Choroid plexus epithelial cell (primary cell): ENCODE data around the gene ARHGEF2.

Experiments used
- DNase-seq: peaks from one replicate; pipeline ENCODE4 v3.0.0-alpha.2; 2010; ENCODE audit warnings: low read depth
- H3K4me3 ChIP-seq: 2 replicates; pipeline ENCODE4 v1.5.1; 2011; ENCODE audit warnings: low read depth, mild to moderate bottlenecking, control low read depth, low read length, moderate library complexity
- TF ChIP-seq, protein P1 (sequence below): conservative IDR thresholded peaks from 2 replicates; pipeline ENCODE4 v1.5.1; 2011; ENCODE audit warnings: low read depth, mild to moderate bottlenecking, control low read depth, inconsistent platforms, low read length, moderate library complexity

Gene ARHGEF2

DNA sequence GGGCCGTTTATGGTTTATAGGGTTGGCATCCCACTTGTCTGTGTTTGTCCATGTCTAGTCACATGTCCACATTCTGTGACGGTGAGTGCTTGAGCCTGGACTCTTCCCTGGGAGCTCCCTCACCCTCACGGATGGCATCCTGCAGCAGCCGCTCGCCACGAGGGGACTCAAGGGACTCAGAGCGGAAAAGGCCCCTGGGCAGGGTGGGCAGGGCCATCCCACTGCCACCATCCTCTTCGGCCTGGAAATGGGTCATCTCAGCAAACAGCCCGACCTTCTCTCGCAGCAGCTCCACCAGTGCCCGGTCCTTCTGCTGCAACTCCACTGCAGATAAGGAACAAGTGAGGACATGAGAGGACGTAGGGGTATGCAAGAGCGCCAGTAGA is 25.8 kb downstream of the ARHGEF2 start:
- TF ChIP-seq, protein P1, sequence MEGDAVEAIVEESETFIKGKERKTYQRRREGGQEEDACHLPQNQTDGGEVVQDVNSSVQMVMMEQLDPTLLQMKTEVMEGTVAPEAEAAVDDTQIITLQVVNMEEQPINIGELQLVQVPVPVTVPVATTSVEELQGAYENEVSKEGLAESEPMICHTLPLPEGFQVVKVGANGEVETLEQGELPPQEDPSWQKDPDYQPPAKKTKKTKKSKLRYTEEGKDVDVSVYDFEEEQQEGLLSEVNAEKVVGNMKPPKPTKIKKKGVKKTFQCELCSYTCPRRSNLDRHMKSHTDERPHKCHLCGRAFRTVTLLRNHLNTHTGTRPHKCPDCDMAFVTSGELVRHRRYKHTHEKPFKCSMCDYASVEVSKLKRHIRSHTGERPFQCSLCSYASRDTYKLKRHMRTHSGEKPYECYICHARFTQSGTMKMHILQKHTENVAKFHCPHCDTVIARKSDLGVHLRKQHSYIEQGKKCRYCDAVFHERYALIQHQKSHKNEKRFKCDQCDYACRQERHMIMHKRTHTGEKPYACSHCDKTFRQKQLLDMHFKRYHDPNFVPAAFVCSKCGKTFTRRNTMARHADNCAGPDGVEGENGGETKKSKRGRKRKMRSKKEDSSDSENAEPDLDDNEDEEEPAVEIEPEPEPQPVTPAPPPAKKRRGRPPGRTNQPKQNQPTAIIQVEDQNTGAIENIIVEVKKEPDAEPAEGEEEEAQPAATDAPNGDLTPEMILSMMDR: no peak
- no peak for DNase-seq
- no peak overlapping the region for H3K4me3 ChIP-seq

DNA sequence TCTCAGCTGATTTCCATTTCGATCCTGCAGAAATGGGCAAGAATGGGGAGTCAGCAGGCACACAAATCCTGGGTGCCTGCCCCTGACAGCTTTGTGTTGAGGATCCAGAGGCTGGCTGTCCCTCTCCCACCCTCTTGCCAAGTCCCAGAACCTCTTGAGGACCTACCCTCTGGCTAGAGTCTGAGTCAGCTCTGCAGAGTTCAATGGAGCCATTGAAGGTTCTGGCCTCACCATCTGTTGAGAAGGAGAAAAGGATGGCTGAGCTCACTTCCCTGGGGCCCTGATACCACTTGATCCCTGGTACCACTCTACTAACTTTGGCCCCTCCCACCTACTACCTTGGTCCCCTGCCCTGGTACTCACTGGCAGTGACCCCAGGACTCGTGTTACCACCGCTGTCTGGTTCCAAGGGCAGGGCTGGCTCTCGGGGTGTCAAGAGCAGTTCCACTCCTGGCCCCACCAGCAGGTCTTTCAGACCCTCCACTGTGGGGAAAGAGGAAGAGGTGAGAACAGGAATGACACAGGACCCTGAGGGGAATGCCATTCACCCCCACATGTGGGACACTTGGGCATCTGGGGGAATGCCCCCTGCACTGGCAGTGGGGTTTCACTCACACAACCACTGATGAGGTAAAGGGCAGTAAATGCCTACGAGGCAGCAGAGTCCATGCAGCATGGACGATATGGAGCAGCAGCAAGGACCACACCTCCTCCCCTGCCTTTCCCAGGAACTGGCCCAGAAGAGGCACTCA is 26.4 kb downstream of the ARHGEF2 start:
- TF ChIP-seq, protein P1: no peak
- DNase-seq: no peak
- H3K4me3 ChIP-seq: no peak overlapping the region

DNA sequence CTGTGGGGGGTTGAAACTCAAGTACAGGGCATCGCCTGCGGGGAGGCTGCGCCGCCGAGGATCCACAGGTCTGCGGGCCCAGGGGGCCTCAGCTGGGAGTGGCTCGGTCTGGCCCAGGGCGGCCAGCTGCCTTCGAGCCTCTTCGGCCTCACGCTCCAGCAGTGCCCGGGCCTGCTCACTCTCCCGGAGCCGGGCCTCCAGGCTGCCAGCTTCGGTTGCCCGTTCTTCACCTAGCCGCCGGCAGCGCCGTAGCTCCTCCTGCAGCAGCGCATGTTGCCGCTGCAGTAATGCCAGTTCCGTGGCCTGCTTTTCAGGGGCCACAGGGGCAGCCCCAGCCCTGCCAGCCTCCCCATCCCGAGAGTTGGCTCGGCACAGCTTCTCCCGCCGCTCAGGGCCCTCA is 27.5 kb downstream of the ARHGEF2 start:
- no peak overlapping the region for H3K4me3 ChIP-seq
- TF ChIP-seq, protein P1: no peak
- DNase-seq: no peak

GRCh38 chr1:155947741-155948140 is 30.6 kb downstream of the ARHGEF2 start:
- H3K4me3 ChIP-seq: no peak overlapping the region
- DNase-seq: no peak
- TF ChIP-seq, protein P1: no peak

DNA sequence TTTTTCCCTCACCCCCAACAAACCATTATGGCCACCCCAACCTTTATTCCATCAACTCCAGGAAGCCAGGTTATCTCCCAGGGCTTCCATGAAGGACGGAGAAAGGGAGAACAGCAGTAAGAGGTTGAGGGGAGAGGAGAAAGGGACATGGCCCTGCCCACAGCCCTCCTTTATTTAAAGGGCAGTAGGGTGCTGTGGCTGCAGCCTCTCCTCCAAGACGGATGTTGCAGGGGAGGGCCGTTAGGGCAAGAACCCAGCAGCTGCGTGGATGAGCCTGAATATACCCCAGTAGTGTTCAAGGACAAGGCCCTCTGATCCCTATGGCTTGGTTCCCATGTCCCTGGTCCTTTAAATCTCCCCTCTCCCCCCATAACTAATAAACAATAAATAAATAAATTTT is 31.1 kb downstream of the ARHGEF2 start:
- no peak for DNase-seq
- no peak overlapping the region for H3K4me3 ChIP-seq
- TF ChIP-seq, protein P1: no peak

DNA sequence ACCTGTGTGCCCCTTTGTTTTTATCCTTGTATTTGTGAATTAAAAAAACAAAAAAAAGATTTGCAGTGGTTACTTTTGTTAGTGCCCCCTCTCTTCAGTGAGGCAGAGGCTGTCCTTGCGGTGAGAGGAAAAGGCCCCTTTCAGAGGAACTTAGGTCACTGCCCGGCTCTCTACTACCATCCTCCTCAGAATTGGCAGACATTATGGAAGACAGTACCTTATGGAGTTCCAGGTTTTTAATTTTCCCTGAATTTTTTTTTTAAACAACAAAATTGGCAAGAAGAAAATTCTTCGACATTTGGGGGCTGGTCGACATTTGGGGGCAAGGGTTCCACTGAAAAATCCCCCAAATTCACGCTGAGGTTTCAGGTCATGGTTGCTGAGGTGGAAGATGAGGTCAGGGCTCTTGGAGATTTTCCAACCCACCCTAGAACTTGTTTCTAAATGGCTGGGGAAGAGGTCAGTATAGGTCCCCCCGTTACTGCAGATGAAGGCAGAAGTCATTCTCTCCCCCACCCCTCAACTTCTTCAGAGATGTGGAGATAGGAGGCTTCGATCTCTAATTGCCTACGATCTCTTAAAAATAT is 31.6 kb downstream of the ARHGEF2 start:
- TF ChIP-seq, protein P1: no peak
- no peak overlapping the region for H3K4me3 ChIP-seq
- DNase-seq: no peak

- no peak for DNase-seq
- H3K4me3 ChIP-seq: no peak overlapping the region
- TF ChIP-seq, protein P1: no peak
Measured at GRCh38 chr1:155944444-155944799, 33.9 kb downstream of the ARHGEF2 start.
